ENCODE measurements around the gene HNRNPA3.

GRCh38 chr2:177272765-177273164 is 60.2 kb downstream of the HNRNPA3 start:
- TF ChIP-seq, protein P1, sequence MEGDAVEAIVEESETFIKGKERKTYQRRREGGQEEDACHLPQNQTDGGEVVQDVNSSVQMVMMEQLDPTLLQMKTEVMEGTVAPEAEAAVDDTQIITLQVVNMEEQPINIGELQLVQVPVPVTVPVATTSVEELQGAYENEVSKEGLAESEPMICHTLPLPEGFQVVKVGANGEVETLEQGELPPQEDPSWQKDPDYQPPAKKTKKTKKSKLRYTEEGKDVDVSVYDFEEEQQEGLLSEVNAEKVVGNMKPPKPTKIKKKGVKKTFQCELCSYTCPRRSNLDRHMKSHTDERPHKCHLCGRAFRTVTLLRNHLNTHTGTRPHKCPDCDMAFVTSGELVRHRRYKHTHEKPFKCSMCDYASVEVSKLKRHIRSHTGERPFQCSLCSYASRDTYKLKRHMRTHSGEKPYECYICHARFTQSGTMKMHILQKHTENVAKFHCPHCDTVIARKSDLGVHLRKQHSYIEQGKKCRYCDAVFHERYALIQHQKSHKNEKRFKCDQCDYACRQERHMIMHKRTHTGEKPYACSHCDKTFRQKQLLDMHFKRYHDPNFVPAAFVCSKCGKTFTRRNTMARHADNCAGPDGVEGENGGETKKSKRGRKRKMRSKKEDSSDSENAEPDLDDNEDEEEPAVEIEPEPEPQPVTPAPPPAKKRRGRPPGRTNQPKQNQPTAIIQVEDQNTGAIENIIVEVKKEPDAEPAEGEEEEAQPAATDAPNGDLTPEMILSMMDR (IDR thresholded peaks at IDR 0.05; ENCODE audit: low read depth, low read length, poor library complexity, severe bottlenecking) = no peak
- no peak for TF ChIP-seq EZH2phosphoT487 (IDR thresholded peaks at IDR 0.05; ENCODE audit: borderline replicate concordance, low read length)
